Prostate gland (tissue), 2 donors: ENCODE data around the gene PIEZO2. TPM values are rescaled to one million over a fixed set of nuclear protein-coding genes. Genes with fewer than 3 reads are reported as not detected.

Experiments used
- DNase-seq: peaks from one replicate; pipeline ENCODE4 v3.0.0-alpha.2; 2019; ENCODE audit warnings: low spot score
- H3K27ac ChIP-seq, 2 donors: fragments of 200-600 bp; sonication (generic); 2 replicates each; pipeline ENCODE4 v1.5.1; 2017 to 2019
- H3K27me3 ChIP-seq: fragments of 200-600 bp; sonication (generic); replicated peaks from 2 replicates; pipeline ENCODE4 v1.5.1; 2019; ENCODE audit not compliant: insufficient read depth
- H3K36me3 ChIP-seq, 2 donors: fragments of 200-600 bp; sonication (generic); 1 replicate in 1 of 2; 2 replicates in 1 of 2; pipeline versions ENCODE4 v1.5.1 to v1.8.1; 2017 to 2019
- H3K4me1 ChIP-seq: fragments of 200-600 bp; sonication (generic); replicated peaks from 2 replicates; pipeline ENCODE4 v1.5.1; 2019
- H3K4me3 ChIP-seq, 2 donors: fragments of 200-600 bp; sonication (generic); 2 replicates each; pipeline ENCODE4 v1.5.1; 2017 to 2019
- H3K9me3 ChIP-seq: fragments of 200-600 bp; sonication (generic); 2 replicates; pipeline ENCODE4 v1.5.1; 2017
- CTCF ChIP-seq, 4 experiments: fragments of 200-600 bp in 2 of 4; fragments of 450-650 bp in 2 of 4; sonication (generic) in 2 of 4; IDR thresholded peaks; 1 replicate in 3 of 4; 2 replicates in 1 of 4; pipeline ENCODE4 v1.5.1; 2016 to 2019; ENCODE audit warnings: antibody characterized with exemption in 4 of 4, mild to moderate bottlenecking in 2 of 4, moderate library complexity in 2 of 4
- POLR2A ChIP-seq: fragments of 450-650 bp; IDR thresholded peaks from one replicate; pipeline ENCODE4 v1.6.1; 2016; ENCODE audit warnings: antibody characterized with exemption, mild to moderate bottlenecking
- POLR2AphosphoS5 ChIP-seq: sonication (generic); formaldehyde crosslinking; IDR thresholded peaks from one replicate; pipeline ENCODE4 v1.6.1; 2017; ENCODE audit warnings: antibody characterized with exemption
- WGBS: methylation state at CpG from one replicate; pipeline ENCODE4 v1.1.5; 2018; 5-methylcytosine and 5-hydroxymethylcytosine counted together
- intact Hi-C: fragments of 100-400 bp; cut with DNase I; formaldehyde crosslinking; loops from one replicate; pipeline ENCODE4 v1.14.2; 2022
- total RNA-seq, 2 donors: library from RNA; depleted of rRNA; stranded (reverse); fragments of >200 nt; gene quantifications; one replicate each; pipeline ENCODE4 v1.1.0, GENCODE V29; 2016

PIEZO2 gene
- total RNA-seq, 2 donors from 2014 or later: 4.1 to 19.0 TPM

- H3K27ac ChIP-seq: no peak overlapping the region
- no peak for DNase-seq
- intact Hi-C loops: loop anchor here (5.0 to 10.0 kb wide), 2 partner anchors 105 to 223 kb away; no protein-coding TSS in a partner anchor
- H3K27me3 ChIP-seq: peaks cover 10% of the 10 kb centered on the region
- no peak for TF ChIP-seq CTCF (IDR thresholded peaks at IDR 0.05)
- TF ChIP-seq POLR2AphosphoS5: no peak
- TF ChIP-seq POLR2A: no peak
- no peaks in the 10 kb centered on the region for H3K36me3 ChIP-seq
- no peaks in the 10 kb centered on the region for H3K9me3 ChIP-seq
- H3K4me3 ChIP-seq: peak overlapping the region in 1 of 2 donors; percentile 41
- no peaks in the 10 kb centered on the region for H3K4me1 ChIP-seq
- 25% methylated on average over 23 of the region's 23 CpGs for WGBS
Measured at GRCh38 chr18:11147371-11147951, 1.9 kb downstream of the PIEZO2 start.

- no peaks in the 10 kb centered on the region for H3K9me3 ChIP-seq
- no peaks in the 10 kb centered on the region for H3K36me3 ChIP-seq
- H3K4me3 ChIP-seq: no peak overlapping the region
- no peaks in the 10 kb centered on the region for H3K4me1 ChIP-seq
- peaks cover 10% of the 10 kb centered on the region for H3K27me3 ChIP-seq
- intact Hi-C loops: loop anchor here (5.0 to 10.0 kb wide), 2 partner anchors 105 to 222 kb away; no protein-coding TSS in a partner anchor
- 61% methylated on average over 15 of the region's 15 CpGs for WGBS
- H3K27ac ChIP-seq: no peak overlapping the region
- no peak for DNase-seq
- no peak for TF ChIP-seq CTCF (IDR thresholded peaks at IDR 0.05)
- no peak for TF ChIP-seq POLR2AphosphoS5
- no peak for TF ChIP-seq POLR2A
Measured at GRCh38 chr18:11146947-11147345, 2.4 kb downstream of the PIEZO2 start.

GRCh38 chr18:11146238-11146946 is 3.0 kb downstream of the PIEZO2 start:
- no peak for TF ChIP-seq POLR2AphosphoS5
- no peak for TF ChIP-seq POLR2A
- no peak for TF ChIP-seq CTCF (IDR thresholded peaks at IDR 0.05)
- peaks cover 10% of the 10 kb centered on the region for H3K27me3 ChIP-seq
- no peak for DNase-seq
- H3K36me3 ChIP-seq: no peaks in the 10 kb centered on the region
- 58% methylated on average over 9 of the region's 18 CpGs for WGBS
- no peak overlapping the region for H3K4me3 ChIP-seq
- no peaks in the 10 kb centered on the region for H3K4me1 ChIP-seq
- no peak overlapping the region for H3K27ac ChIP-seq
- no peaks in the 10 kb centered on the region for H3K9me3 ChIP-seq
- intact Hi-C loops: loop anchor here (5.0 to 10.0 kb wide), 2 partner anchors 104 to 222 kb away; no protein-coding TSS in a partner anchor

- WGBS: 86% methylated on average over 4 of the region's 4 CpGs
- Histone ChIP-seq H3K4me3 (no peak overlapping the region), H3K27me3 (peaks cover 10% of the 10 kb centered on the region), H3K4me1 (no peaks in the 10 kb centered on the region), H3K36me3 (no peaks in the 10 kb centered on the region), H3K9me3 (no peaks in the 10 kb centered on the region), H3K27ac (no peak overlapping the region)
- TF ChIP-seq POLR2A: no peak
- DNase-seq: no peak
- intact Hi-C loops: loop anchor here (5.0 to 10.0 kb wide), 2 partner anchors 103 to 221 kb away; no protein-coding TSS in a partner anchor
Measured at GRCh38 chr18:11145413-11146191, 3.8 kb downstream of the PIEZO2 start.

- Histone ChIP-seq H3K4me1 (no peaks in the 10 kb centered on the region), H3K27me3 (no peaks in the 10 kb centered on the region), H3K27ac (no peak overlapping the region), H3K4me3 (no peak overlapping the region), H3K36me3 (no peaks in the 10 kb centered on the region), H3K9me3 (no peaks in the 10 kb centered on the region)
- 69% methylated on average over 7 of the region's 7 CpGs for WGBS
- intact Hi-C loops: no loop called here
- no peak for DNase-seq
- TF ChIP-seq POLR2A: no peak
Measured at GRCh38 chr18:11137400-11137799, 12.0 kb downstream of the PIEZO2 start.
